Measurements from ENCODE around the gene KLHL34.

- TF ChIP-seq CTCF (IDR thresholded peaks at IDR 0.05; ENCODE audit: insufficient read depth, low read depth, low read length) = no peak
- TF ChIP-seq EZH2 (IDR thresholded peaks at IDR 0.05; ENCODE audit: insufficient read depth, low read length) = no peak
These were observed 17.8 kb upstream of the KLHL34 start for GRCh38 chrX:21675931-21676330.
